ENCODE data around the gene IL31. TPM values are rescaled to one million over a fixed set of nuclear protein-coding genes. Genes with fewer than 3 reads are reported as not detected.

Gene IL31
- total and polyA plus RNA-seq, 8 donors, result not detected

DNA sequence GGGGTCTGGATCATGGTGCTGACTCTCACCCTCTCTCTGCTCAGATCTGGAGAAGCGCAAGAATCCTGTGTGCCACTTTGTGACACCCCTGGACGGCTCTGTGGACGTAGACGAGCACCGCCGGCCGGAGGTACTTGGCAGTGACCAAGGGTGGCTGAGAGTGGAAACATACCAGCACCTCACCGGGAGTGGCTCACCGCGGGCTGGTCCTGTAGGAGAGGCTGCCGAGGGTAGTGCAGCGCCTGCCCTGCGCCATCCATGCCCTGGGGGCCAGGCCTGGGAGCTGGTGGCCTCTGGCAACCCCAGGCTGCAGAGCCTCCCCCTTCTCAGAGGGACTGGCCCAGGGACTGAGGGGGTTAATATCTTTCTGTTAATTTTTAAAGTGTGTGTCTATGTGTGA, 46.2 kb downstream of the IL31 start:
- FAIRE-seq (no peak), ATAC-seq (no peak), DNase-seq (peak in 1 of 6 donors; percentile 47)
- Histone ChIP-seq H3K9me3 (no peaks in the 10 kb centered on the region), H3K4me3 (no peak overlapping the region), H3K4me1 (peaks cover 0 to 9% (median 2%) of the 10 kb centered on the region in 3 donors), H3K36me3 (peaks cover 8 to 50% (median 37%) of the 10 kb centered on the region in 3 donors), H3K27ac (no peak overlapping the region), H3K27me3 (no peaks in the 10 kb centered on the region)
- WGBS, 2 donors, result 89 to 90% methylated on average over 13 of the region's 13 CpGs
- TF ChIP-seq CTCF (IDR thresholded peaks at IDR 0.05), result no peak
- intact Hi-C loops (cut with DNase I), result loop anchor here in 1 of 3 donors (2.0 kb wide), 1 partner anchor 71 kb away; no protein-coding TSS in a partner anchor

DNA sequence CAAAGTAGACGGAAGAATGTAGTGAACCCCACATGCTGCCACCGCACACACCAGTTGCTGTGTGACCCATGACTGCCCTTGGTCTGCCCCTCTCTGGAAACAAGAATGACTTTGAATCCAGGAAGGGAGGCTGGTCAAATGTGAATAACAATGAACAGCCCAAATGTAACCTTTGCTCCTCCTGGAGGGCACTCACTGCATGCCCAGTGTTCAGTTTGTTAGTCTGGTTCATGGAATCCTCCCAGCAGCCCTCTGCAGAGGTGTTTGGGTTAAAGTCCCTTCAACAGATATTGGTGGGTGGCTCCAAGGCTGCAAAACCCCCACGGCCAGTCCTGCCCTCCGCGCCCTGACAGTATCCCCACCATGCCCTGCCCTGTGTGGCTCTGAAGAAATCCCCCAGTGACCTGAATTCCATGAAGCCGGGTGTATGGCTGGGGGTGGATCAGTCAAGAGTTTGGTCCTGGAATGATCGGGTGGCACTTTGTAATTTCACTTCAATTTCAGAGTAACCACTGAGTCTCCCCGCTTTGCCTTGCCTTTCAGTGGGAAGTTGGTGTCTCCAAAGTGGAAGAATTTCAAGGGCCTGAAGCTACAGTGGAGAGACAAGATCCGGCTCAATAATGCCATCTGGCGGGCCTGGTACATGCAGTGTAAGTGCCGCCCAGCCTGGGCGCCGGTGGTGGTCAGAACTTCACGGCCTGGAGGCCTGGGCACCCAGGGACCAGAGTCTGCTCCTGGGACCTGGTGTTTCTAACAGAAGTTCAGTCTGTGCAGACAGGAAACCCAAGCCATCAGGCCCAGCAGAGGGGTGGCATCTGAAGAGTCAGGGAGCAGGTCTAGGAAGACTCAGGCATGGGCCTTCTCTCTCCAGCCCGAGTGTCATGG, 47.1 kb downstream of the IL31 start:
- no peak for TF ChIP-seq CTCF (IDR thresholded peaks at IDR 0.05)
- intact Hi-C loops (cut with DNase I), result loop anchor here in 1 of 3 donors (2.0 kb wide), 1 partner anchor 70 kb away; no protein-coding TSS in a partner anchor
- H3K27ac ChIP-seq, result no peak overlapping the region

DNA sequence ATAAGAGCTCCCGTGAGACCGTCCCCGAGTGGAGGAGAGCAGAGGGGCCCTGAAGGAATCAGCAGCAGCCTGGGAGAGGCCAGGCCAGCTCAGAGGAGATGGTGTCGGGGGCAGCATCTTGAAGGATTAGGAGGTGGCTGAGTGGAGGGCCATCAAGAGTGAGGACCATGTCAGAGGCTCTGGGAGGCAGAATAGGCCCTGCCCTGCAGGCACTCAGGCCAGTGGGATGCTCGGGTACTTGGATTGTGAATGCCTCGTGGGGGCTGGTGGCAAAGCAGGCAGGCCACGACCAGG, 47.7 kb downstream of the IL31 start:
- Histone ChIP-seq H3K9me3 (no peaks in the 10 kb centered on the region), H3K36me3 (peaks cover 2 to 37% (median 29%) of the 10 kb centered on the region in 3 donors), H3K4me1 (peaks cover 0 to 9% (median 4%) of the 10 kb centered on the region in 3 donors), H3K27me3 (no peaks in the 10 kb centered on the region), H3K4me3 (no peak overlapping the region), H3K27ac (no peak overlapping the region)
- DNase-seq (peak in 1 of 6 donors; percentile 35), ATAC-seq (no peak), FAIRE-seq (no peak)
- 79 to 87% methylated on average over 7 of the region's 7 CpGs for WGBS, 2 donors
- no peak for TF ChIP-seq CTCF (IDR thresholded peaks at IDR 0.05)
- intact Hi-C loops (cut with DNase I), result loop anchor here in 1 of 3 donors (2.0 kb wide), 1 partner anchor 69 kb away; no protein-coding TSS in a partner anchor

More for the DNA sequence above, 47.1 kb downstream of the IL31 start:
- DNase-seq, result peak in 1 of 6 donors; percentile 35
- H3K36me3 ChIP-seq, result peaks cover 3 to 41% (median 29%) of the 10 kb centered on the region in 3 donors
- H3K4me3 ChIP-seq, result no peak overlapping the region
- ATAC-seq, result no peak
- FAIRE-seq, result no peak
- H3K27me3 ChIP-seq, result no peaks in the 10 kb centered on the region
- 82 to 83% methylated on average over 15 of the region's 15 CpGs for WGBS, 2 donors
- no peaks in the 10 kb centered on the region for H3K9me3 ChIP-seq
- peaks cover 0 to 9% (median 4%) of the 10 kb centered on the region in 3 donors for H3K4me1 ChIP-seq

GRCh38 chr12:122125452-122126341, 48.3 kb downstream of the IL31 start:
- no peak overlapping the region for H3K4me3 ChIP-seq
- DNase-seq, result peak in 2 of 6 donors; percentile 33 to 48
- no peak for TF ChIP-seq CTCF (IDR thresholded peaks at IDR 0.05)
- peaks cover 2 to 34% (median 27%) of the 10 kb centered on the region in 3 donors for H3K36me3 ChIP-seq
- no peak for ATAC-seq
- 69 to 73% methylated on average over 13 of the region's 13 CpGs for whole genome bisulfite sequencing, 2 donors
- H3K27ac ChIP-seq, result no peak overlapping the region
- no peak for FAIRE-seq
- H3K4me1 ChIP-seq, result peaks cover 0 to 9% (median 4%) of the 10 kb centered on the region in 3 donors
- intact Hi-C loops (cut with DNase I), result loop anchor here in 1 of 3 donors (2.0 kb wide), 1 partner anchor 69 kb away; no protein-coding TSS in a partner anchor
- H3K27me3 ChIP-seq, result no peaks in the 10 kb centered on the region
- no peaks in the 10 kb centered on the region for H3K9me3 ChIP-seq

Measured in pancreas (tissue), 10 donors.